T-helper 22 cell (primary cell): Measurements from ENCODE around the gene RHOF.

Source experiments
- DNase-seq: peaks from one replicate; pipeline ENCODE4 v3.0.0-alpha.2; 2020; ENCODE audit warnings: low read depth

The RHOF gene

DNA sequence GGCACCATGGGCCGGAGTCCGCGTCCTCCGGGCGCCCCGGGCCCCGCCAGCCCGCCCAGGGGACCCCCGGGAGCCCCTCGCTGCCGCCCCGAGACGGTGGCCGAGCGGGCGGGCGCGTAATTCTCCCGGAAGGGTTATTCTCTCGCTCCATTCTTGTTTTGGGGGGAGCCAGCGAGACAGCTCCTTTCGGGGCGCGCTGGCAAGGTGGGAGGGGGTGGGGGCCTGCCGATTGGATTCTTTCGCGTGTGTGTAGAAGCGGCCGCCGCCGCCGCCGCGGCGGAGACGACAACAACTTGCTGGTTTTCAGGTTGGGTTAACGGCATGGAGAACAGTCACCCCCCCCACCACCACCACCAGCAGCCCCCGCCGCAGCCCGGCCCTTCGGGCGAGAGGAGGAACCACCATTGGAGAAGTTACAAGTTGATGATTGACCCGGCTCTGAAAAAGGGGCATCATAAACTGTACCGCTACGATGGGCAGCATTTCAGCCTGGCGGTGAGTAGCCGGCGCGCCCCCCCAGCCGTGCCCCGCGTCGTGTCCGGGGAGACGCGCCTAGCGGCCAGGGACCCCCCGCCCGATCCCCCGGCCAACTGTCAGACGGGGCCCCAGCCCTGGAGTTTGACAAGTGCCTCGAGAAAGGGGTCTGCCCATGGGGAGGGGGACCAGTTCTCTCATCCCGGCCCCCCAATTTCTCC, 11.1 kb upstream of the RHOF start:
- DNase-seq, result peak; percentile 60

DNA sequence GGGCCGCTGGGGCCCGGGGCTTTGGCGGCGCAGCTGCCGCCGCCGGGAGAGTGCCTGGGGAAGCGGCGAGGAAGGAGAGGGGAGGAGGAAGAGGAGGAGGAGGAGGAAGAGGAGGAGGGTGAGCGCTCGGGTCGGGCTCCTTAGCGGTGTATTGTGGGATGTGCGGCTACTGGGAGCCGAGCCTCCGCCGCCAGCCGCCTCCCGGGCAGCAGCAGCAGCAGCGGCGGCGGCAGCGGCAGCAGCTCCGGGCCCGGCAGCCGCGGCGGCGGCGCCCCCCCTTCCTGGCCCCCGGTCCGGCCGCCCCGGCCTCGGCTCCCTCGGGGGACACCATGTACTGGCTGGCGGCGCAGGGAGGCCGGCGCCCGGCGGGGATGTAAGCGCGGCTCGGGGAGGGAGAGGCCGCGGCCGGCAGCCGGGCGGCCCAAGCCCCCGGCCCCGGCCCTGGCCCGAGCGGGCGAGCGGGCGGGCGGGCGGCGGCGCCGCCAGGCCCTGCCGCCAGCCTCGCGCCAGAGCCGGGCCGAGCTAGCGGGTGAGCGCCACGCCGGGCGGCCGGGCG, 10.5 kb upstream of the RHOF start, which contains the start of gene SETD1B:
Gene SETD1B (plus strand): TSS at position 149 of the 556 bp plus-strand sequence. CDS start 729 bp downstream, outside the sequence.
- DNase-seq, result peak; percentile 41

DNA sequence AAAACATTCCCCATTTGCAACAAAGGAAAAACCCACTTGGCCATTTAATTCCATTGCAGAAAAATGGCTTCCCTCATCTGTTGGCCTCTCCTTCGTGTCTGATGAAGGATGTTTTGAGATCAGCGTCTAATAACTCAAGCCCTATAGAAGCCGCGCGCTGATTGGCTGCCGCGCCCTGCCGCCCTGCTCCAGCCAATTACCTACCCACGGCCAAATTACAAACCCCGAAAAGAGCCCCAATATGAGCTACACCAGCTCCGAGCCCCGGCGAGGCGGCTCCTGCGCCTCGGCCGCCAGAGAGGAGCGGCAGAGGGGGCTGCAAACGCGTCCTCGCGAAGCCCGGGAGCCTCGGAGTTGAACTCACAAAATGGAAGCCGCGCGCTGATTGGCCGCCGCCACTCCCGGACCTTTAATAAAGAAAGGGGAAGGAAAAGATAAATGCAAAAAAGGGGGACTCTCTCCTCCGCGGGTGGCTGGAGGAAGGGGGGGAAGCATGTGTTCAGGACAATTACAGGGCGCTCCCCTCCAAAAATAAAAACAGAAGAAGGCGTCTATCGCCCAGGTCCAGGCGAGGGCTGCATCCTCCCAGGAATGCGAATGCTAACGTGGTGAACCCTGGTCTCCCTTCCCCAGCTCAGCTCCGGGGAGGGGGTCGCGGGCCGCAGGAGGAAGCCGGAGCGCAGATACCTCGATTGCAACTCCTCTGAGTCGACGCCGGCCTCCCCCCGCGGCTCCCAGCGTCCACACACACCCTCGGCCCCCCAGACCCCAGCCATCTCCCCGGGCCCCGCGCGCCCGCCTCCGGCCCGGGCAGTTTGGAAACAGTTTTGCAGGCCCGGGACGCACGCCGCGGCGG, 9.6 kb upstream of the RHOF start:
- peak; percentile 76 for DNase-seq

DNA sequence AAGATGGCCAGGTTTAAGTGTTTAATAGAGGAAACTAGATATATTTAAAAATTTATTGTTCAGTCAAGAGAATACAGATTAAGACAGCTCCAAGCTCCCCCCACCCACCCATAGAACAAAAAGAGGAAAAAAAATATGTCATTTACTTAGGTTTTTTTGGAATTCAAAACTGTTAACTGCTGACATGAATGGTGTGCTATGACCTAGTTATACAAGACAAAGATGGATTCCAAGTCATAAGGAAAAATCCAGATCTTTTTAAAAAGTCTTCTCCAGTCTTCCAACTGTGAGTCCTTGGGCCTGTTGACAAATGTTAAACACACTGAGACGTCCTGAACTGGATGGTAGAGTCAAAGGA, 9.0 kb upstream of the RHOF start:
- no peak for DNase-seq

DNA sequence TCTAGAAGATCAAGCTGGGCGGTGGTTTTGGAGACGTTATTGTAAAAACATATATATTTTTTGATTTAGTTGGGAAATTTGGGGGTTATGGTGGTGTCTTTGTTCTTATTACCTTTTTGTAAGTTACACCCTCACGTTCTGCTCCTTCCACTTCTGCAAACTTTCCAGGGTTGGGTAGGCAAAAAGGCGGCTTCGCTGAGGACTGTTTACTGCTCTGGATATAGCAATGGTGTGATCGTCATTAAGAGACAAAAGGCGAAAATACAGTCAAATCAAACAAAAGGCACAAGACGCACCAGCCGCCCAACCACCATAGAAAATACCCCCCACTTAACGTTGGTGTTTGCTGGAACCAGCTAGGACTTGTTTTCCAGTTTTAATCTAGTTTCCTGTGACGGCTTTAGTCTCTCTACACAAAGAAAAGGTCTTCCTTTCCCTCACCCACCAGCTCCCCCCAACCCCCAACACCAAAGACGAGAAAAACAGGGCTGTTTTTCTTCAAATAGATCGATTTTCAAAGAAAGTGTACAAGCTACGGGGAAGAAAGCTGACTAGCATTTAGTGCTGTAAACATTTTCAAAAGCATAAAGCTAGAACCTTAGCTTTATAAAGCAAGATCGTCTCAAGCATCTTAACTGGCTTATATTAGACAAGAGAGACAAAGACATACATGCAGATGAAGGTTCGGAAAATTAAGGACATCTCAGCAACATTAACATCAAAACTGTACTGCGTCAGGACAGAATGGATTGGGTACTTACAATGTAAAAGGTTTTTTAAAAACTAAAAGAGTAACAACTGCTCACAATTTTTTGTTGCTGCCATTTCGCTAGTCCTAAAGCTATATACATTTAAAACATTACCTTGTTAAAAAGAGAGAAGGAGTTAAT, 8.4 kb upstream of the RHOF start:
- DNase-seq, result peak; percentile 26

DNA sequence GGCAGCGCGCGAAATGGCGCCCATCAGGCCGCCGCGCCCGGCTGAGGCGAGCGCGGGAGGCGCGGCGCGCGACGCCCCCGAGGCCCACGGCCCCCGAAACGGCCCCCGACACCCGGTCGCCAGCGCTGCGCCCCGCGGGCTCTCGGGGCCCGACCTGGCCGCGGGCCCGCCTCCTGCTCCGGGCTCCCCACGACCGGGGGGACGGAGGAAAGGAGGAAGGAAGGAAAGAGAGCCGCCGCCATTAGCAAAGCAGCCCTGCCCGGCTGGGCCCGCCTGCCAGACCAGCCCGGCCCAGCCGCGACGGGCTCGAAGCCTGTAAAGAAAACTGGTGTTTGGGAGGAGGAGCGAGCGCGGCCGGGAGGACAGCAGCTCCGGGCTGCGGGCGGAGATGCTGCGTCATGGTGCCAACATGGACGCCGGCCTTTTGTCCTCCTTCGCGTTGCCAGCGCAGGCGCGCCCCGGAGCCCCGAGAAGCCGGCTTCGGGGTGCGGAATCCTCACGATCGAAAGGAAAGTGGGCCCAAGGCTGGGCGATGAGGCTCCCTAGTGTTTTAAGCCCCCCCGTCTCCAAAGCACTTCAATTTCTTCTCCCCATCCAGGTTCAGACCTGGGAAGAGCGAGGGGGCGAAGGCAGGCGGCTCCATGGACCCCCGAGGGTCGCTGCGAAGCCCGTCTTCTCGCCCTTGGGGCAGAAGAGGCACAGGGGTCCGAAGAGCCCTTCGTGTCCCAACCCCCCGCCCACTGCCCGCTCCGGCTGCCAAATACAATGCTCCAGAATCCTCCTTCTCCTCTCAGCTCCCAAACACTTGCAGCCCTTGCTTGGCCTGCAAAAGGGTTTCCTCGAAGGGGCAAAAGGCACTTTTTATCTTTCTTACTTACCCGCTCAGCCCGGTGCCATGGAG, 7.5 kb upstream of the RHOF start:
- peak; percentile 60 for DNase-seq

DNA sequence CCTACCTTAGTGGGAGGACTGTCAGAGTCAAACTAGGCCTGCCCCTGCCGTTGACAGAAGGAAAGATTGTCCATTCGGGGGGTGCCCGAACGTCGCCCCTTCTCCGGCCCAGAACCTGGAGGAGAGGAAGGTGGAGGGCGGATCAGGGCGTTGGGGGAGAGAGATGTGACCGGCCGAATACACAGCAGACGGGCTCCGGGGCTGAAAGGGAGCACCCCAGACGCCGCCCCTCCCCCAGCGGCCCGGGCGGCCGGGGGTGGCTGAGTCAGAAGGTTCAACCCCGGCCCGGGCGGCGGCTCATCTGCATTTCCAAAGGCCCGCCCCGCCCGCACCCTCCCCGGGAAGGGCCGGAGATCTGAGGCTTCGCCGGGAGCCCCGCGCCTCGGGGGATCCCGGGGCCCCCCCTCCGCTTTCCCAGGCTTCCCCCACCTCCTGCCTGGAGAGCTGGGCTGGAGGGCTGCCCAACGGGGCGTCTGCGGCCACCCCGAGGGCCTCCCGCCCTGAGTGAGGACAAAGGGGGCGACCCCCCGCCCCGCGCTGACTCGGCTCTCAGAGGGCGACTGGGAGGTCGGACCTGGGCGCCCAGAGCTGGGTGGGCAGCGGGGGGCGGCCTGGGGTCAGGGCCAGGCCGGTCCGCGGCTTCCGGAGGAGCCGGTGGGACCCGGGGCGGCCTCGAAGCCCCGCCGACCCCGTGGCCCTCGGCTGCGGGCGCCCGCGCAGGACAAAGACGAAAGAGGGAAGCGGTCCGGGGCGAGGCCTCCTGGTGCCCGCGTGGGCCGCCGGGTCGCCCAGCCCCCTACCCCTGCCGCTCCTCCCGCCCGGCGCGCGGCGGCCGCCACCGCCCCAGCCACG, 6.6 kb upstream of the RHOF start:
- peak; percentile 69 for DNase-seq

DNA sequence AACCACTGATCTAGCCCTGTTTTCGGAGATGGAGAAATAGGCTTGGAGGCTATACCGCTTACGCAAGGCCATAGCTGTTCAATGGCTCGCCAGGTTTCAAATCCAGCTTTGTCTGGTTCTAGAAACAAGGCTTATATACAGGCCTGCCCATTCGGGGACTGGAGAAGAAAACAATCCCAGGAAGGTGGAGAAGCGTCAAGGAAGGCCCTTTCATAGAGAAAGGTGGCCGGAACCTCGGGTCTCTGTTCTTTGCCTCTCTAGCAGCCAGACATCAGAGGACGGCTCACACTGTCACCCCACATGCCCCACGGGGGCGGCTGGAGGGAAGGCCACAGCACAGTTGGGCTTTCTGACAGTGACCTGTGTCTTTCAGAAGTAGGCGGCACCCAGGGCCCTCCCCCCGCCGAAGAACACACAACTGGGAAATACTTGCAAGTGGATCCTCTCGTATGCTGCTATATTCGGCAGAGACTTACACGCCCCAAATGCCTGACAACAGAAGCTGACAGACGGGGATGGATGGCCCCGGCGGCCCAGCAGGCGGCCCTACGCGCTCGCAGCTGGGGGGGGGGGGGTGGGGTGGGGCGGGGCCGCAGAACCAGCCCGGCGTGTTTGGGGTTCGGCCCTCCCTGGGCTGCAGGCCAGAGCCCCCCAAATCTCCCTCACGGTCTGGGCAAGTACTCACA, 5.8 kb upstream of the RHOF start:
- DNase-seq, result peak; percentile 46

DNA sequence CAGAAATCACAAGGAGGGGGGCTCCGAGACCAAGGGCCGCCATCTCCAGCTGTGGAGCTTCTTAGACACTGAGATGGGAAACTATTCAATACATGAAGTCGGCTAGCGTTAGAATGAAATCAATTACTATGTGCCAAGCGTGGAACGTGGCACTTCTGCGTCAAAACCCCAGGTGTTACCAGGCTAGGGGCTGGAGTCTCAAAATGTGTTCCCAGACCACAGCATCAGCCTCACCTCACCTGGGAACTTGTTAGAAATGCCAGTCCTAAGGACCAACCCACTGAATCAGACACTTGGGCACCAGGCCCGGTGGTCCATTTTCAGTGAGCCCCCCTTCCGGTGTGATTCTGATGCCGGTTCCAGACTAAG, 5.3 kb upstream of the RHOF start:
- DNase-seq, result no peak

DNA sequence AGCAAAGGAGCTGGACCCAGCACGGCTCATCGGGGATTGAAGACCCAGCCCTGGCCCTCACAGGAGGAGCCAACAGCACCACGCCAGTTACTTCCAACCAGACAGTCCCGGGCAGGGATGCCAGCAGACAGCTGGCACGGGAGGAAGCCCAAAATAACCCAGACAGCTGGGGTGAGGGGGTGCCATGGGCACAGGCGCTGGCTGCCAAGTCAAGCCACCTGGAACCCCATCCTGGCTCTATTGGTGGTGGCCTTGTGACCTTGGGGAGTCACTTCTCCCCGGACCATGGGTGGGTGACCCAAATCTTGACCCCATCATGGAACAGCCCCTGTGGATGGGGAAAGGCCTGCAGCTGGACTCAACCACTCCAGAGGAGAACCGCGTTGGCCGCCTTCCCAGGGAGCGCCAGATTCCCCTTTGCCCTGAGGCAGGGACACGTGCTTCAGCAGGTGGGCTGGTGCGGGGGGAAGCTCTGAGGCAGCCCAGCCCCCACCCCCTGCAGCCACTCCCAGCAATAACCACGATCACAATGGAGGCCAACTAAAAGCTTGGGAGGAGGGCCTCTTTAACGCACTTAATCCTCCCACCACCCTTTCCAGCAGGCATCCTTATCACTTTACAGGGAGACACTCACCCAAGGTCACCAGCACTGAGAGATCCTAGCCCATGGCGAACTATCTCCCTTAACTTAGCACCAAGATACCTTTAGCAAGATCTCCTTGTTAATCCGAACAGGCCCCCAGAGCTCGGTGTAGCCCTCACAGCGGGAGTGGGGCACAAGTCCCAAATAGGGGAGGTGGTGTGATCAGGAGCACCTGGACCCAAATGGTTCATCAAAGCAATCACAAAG, 4.7 kb upstream of the RHOF start:
- no peak for DNase-seq

DNA sequence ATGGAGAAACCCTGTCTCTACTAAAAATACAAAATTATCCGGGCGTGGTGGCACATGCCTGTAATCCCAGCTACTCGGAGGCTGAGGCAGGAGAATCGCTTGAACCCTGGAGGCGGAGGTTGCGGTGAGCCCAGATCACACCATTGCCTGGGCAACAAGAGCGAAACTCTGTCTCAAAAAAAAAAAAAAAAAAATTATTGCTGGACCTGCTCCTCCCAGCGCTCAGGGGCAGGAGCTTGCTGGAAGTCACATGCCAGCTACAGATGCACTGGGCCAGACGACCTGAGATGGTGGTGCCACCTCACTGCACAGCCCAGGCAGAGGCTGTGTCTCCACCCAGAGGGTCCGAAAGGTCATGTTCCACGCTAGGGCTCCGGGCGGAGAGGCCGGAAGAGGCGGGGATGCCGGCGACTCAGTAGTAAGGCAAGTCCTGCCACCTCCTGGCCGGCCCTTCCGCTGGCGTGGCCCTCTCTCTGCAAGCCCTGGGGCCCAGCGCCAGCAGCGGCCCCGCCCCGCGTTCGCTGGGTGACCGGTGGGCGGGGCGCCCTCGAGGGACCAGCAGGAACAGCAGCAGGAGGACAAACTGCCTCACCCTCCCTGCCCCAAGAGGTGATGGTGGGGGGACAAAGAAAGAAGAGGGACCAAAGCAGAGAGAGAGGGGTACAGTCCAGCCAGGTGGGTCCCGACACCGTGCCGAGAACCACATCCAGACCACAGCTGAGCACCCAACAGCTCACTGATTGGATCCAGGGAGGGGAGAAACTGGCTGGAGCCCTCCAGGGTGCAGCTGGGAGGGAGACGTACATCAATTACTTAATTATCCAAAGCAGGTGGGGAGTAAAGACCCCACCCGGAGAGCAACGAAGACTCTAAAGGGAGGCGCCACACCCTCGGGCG, 3.6 kb upstream of the RHOF start:
- DNase-seq, result no peak

DNA sequence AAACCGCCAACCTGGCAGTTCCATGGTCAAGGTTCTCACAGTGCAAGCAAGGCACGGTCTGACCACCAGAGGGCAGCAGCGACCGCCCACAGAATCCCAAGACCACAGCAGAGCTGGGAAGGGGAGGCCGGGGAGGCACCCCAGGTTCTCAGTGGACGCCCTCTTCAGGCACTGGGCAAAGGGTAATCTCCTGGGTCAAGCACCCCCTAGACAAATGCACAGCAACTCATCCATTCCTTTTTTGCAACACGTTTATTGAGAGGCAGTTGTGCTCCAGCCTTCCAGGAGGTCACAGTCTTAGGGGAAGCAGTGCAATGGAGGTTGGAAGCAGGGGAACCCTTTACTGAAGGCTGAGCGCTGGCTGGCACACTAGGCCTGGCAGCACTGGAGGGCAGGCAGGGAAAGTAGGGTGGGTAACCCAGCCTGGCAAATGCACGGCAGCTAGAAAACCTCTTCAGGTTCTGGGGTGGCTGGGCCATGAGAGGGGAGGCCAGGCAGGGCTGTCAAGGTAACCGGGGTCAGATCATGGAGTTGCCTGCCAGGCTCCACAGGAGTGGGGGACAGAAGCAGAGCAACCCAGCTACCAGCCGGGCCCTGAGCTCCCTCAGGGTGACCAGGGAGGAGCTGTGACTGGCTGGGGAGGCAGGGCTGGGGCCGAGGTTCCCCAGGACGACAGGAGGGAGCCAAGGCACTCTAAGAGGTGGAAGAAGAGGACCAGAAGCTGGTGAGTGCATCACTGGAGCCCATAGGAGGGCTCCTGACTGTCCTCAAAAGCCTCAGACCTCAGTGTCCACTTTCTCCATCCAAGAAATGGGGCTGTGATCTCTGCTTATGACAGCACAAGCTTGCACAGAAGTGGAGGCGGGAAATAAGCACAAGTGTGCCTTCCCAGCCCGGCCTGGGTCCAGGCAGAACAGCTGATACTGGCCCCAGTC, 1.8 kb upstream of the RHOF start:
- peak; percentile 66 for DNase-seq

DNA sequence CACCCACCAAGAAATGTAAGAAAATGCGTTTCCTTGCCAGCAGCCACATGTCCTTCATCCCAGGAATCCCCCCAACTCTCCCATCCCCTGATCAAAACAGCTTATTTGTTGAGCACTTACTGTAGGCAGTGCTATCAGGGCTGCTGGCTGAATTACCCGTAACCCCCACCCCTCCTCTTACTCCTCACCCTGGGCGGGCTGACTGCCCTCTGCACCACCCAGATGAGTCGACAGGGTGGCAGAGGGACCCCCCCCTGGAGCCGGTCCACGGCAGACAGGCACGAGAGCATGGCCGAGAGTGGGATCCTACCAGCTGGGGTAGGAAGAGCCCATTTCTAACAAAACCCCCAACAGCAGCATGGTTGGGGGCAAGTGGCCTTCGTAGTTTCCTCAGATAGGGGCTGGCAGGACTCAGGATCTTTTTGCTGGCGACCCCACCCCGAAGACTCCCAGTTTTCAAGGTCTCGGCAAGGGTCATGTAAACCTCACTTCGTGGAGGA, 1.1 kb upstream of the RHOF start:
- DNase-seq, result peak; percentile 48

DNA sequence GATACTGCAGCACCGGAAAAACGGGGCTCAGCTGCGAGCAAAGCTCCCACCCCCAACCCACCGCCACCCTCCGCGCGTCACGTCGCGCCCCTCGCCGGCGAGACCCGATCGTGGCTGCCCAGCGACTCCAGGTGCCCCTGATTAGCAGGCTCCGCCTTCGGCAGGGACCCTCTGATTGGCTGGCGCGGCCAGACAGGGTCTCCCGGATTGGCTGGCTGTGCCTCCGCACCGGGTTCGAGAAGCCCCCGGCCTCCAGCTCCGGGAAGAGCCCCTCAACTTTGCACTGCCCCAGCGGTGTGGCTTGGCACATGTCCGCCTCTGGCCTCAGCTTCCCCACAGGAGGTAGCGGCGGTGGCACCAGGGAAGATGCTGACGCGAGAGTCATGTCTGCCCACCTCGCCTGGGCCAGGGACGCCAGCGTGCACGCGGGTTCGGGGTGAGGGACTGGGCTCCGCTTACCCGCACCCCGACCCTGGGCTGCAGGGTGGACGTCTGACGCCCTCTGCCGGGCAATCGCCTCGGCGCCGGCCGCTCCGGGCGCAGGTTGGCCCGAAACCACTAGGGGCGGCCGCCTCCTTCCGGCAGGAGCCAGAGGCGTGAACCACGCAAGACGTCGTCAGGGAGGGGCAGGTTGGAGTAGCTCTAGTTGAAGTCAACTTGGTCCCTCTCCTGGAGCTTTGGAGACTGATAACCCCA, 498 bp upstream of the RHOF start:
- peak; percentile 86 for DNase-seq

DNA sequence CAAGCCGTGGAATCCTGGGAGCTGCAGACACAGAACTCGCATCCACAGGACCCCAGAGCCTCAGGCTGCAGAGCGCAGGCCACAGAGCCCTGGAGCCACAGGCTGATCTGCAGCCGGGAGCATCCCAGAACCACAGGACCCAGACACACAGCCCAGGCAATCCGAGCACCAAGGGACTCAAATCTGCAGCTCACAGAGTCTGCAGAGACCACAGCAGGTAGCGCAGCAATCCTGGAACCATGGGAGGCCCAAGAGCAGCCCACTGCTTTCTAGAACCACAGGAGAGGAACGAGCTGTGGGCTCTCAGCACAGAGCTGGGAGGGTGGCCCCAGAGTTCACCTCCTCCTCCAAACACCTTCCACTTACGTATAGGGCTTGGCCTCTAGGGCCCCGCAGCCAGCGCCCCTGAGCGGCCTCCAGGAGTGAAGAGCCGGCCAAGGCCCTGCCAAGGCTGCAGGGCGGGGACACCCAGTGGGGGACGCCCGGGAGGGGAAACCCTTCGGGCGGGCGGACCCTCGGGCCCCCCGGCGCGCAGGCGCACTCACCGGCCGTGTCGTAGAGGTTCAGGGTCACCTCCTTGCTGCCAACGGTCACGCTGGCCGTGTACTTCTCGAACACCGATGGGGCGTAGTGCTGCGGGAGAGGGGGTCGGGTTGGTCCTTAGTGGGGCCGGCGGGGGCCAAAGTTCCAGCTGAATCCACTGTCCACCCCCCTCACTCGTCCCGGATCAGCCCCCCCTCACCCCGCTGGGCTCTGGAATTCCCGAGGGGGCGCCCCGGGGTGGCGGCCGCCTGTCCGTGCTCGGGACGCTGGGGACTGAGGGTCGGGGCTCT, 665 bp downstream of the RHOF start:
- DNase-seq, result peak; percentile 40
